ENCODE data around the gene MARCHF2.

Gene MARCHF2

GRCh38 chr19:8461891-8462290 lies 48.8 kb downstream of the MARCHF2 start:
- no peak for TF ChIP-seq TEAD4 (IDR thresholded peaks at IDR 0.05)
- TF ChIP-seq ZBTB7A (IDR thresholded peaks at IDR 0.05; ENCODE audit: low read depth), result no peak
- no peak for TF ChIP-seq FOXM1 (IDR thresholded peaks at IDR 0.05; ENCODE audit: borderline replicate concordance, low read depth)
- TF ChIP-seq TCF12 (IDR thresholded peaks at IDR 0.05; ENCODE audit: low read depth), result no peak
- no peak for TF ChIP-seq CREB1 (IDR thresholded peaks at IDR 0.05; ENCODE audit: low read depth)
- TF ChIP-seq REST (IDR thresholded peaks at IDR 0.05; ENCODE audit: low read depth), result no peak
- TF ChIP-seq MAX (IDR thresholded peaks at IDR 0.05), result no peak
- TF ChIP-seq EGR1 (IDR thresholded peaks at IDR 0.05), result no peak
- TF ChIP-seq USF1 (IDR thresholded peaks at IDR 0.05), result no peak
- no peak for TF ChIP-seq EP300 (IDR thresholded peaks at IDR 0.05; ENCODE audit: borderline replicate concordance)

- no peak for TF ChIP-seq TEAD4 (IDR thresholded peaks at IDR 0.05)
- no peak for TF ChIP-seq CREB1 (IDR thresholded peaks at IDR 0.05; ENCODE audit: low read depth)
- no peak for TF ChIP-seq NFIC (IDR thresholded peaks at IDR 0.05)
- no peak for TF ChIP-seq TAF1 (IDR thresholded peaks at IDR 0.05; ENCODE audit: low read depth)
- no peak for TF ChIP-seq FOXM1 (IDR thresholded peaks at IDR 0.05; ENCODE audit: borderline replicate concordance, low read depth)
- no peak for TF ChIP-seq ZBTB7A (IDR thresholded peaks at IDR 0.05; ENCODE audit: low read depth)
- TF ChIP-seq RAD21 (IDR thresholded peaks at IDR 0.05; ENCODE audit: low read depth), result no peak
- no peak for TF ChIP-seq CEBPB (IDR thresholded peaks at IDR 0.05)
- no peak for TF ChIP-seq YY1 (IDR thresholded peaks at IDR 0.05; ENCODE audit: low read depth)
- no peak for TF ChIP-seq TCF12 (IDR thresholded peaks at IDR 0.05; ENCODE audit: low read depth)
- no peak for TF ChIP-seq REST (IDR thresholded peaks at IDR 0.05; ENCODE audit: low read depth)
- TF ChIP-seq MAX (IDR thresholded peaks at IDR 0.05), result no peak
- TF ChIP-seq EGR1 (IDR thresholded peaks at IDR 0.05), result no peak
- TF ChIP-seq USF1 (IDR thresholded peaks at IDR 0.05), result no peak
- TF ChIP-seq EP300 (IDR thresholded peaks at IDR 0.05; ENCODE audit: borderline replicate concordance), result no peak
Measured at GRCh38 chr19:8462571-8462970, 49.5 kb downstream of the MARCHF2 start.

GRCh38 chr19:8463365-8463764 lies 50.3 kb downstream of the MARCHF2 start:
- TF ChIP-seq ZBTB7A (IDR thresholded peaks at IDR 0.05; ENCODE audit: low read depth) (no peak), NFIC (IDR thresholded peaks at IDR 0.05) (no peak), CREB1 (IDR thresholded peaks at IDR 0.05; ENCODE audit: low read depth) (no peak)

GRCh38 chr19:8466018-8466417 lies 52.9 kb downstream of the MARCHF2 start:
- TF ChIP-seq CEBPB (IDR thresholded peaks at IDR 0.05), result no peak
- no peak for TF ChIP-seq EP300 (IDR thresholded peaks at IDR 0.05; ENCODE audit: borderline replicate concordance)
- TF ChIP-seq MAX (IDR thresholded peaks at IDR 0.05), result no peak
- TF ChIP-seq TAF1 (IDR thresholded peaks at IDR 0.05; ENCODE audit: low read depth), result no peak
- TF ChIP-seq NFIC (IDR thresholded peaks at IDR 0.05), result no peak
- TF ChIP-seq EGR1 (IDR thresholded peaks at IDR 0.05), result no peak
- no peak for TF ChIP-seq TEAD4 (IDR thresholded peaks at IDR 0.05)
- no peak for TF ChIP-seq FOXM1 (IDR thresholded peaks at IDR 0.05; ENCODE audit: borderline replicate concordance, low read depth)
- no peak for TF ChIP-seq CREB1 (IDR thresholded peaks at IDR 0.05; ENCODE audit: low read depth)
- TF ChIP-seq REST (IDR thresholded peaks at IDR 0.05; ENCODE audit: low read depth), result no peak
- no peak for TF ChIP-seq RAD21 (IDR thresholded peaks at IDR 0.05; ENCODE audit: low read depth)
- no peak for TF ChIP-seq TCF12 (IDR thresholded peaks at IDR 0.05; ENCODE audit: low read depth)
- no peak for TF ChIP-seq USF1 (IDR thresholded peaks at IDR 0.05)
- TF ChIP-seq YY1 (IDR thresholded peaks at IDR 0.05; ENCODE audit: low read depth), result no peak
- no peak for TF ChIP-seq ZBTB7A (IDR thresholded peaks at IDR 0.05; ENCODE audit: low read depth)

Data from Ishikawa (cell line).